Uterus (tissue), 4 donors: ENCODE measurements around the gene LIF. TPM values are rescaled to one million over a fixed set of nuclear protein-coding genes. Genes with fewer than 3 reads are reported as not detected.

Source experiments
- DNase-seq, 2 donors: peaks; one replicate each; pipeline ENCODE4 v3.0.0-alpha.2; 2019 to 2020
- H3K27ac ChIP-seq, 2 donors: fragments of 200-600 bp; sonication (generic); 1 replicate in 1 of 2; 2 replicates in 1 of 2; pipeline ENCODE4 v1.5.1; 2016 to 2018
- H3K27me3 ChIP-seq, 2 donors: fragments of 200-600 bp; sonication (generic); one replicate each; pipeline ENCODE4 v1.5.1; 2018 to 2019; ENCODE audit warnings: control low read depth in 1 of 2
- H3K36me3 ChIP-seq, 2 donors: fragments of 200-600 bp; sonication (generic); one replicate each; pipeline ENCODE4 v1.5.1; 2019; ENCODE audit warnings: control low read depth in 1 of 2
- H3K4me1 ChIP-seq, 2 donors: fragments of 200-600 bp; sonication (generic); one replicate each; pipeline ENCODE4 v1.5.1; 2018 to 2019; ENCODE audit warnings: control low read depth in 1 of 2
- H3K4me3 ChIP-seq, 2 donors: fragments of 200-600 bp; sonication (generic); 1 replicate in 1 of 2; 2 replicates in 1 of 2; pipeline ENCODE4 v1.5.1; 2018 to 2019; ENCODE audit warnings: mild to moderate bottlenecking in 1 of 2
- H3K9me3 ChIP-seq, 2 donors: fragments of 200-600 bp; sonication (generic); one replicate each; pipeline ENCODE4 v1.5.1; 2019; ENCODE audit warnings: control low read depth in 1 of 2
- CTCF ChIP-seq, 4 experiments: fragments of 200-600 bp in 2 of 4; fragments of 450-650 bp in 2 of 4; sonication (generic) in 2 of 4; IDR thresholded peaks; one replicate each; pipeline ENCODE4 v1.5.1; 2016 to 2019; ENCODE audit warnings: antibody characterized with exemption in 4 of 4, mild to moderate bottlenecking in 2 of 4, moderate library complexity in 1 of 4
- POLR2A ChIP-seq, 2 donors: fragments of 450-650 bp; IDR thresholded peaks; one replicate each; pipeline ENCODE4 v1.6.1; 2016; ENCODE audit warnings: antibody characterized with exemption in 2 of 2, mild to moderate bottlenecking in 1 of 2, moderate library complexity in 1 of 2
- intact Hi-C: fragments of 100-400 bp; cut with DNase I; formaldehyde crosslinking; loops from one replicate; pipeline ENCODE4 v1.15.1; 2023; ENCODE audit warnings: low total_unique reads
- total RNA-seq, 4 donors: library from RNA; depleted of rRNA in 3 of 4; stranded (reverse); fragments of >200 nt in 3 of 4; gene quantifications; one replicate each; pipeline versions ENCODE4 v1.1.0 to v1.2.4, GENCODE V29; 2014 to 2023
- donor health status: DM: yes; HTN: yes; CAD: no.

The LIF gene
- total RNA-seq, 4 donors from 2014 or later = under 0.01 to 3.0 (median 1.5) TPM; not detected in 1

GRCh38 chr22:30243661-30244060 is 2.9 kb downstream of the LIF start:
- intact Hi-C loops = no loop called here
- H3K36me3 ChIP-seq = no peaks in the 10 kb centered on the region
- TF ChIP-seq POLR2A (IDR thresholded peaks at IDR 0.05) (no peak), CTCF (IDR thresholded peaks at IDR 0.05) (no peak)
- H3K4me3 ChIP-seq = no peak overlapping the region
- no peak overlapping the region for H3K27ac ChIP-seq
- DNase-seq = no peak
- no peaks in the 10 kb centered on the region for H3K27me3 ChIP-seq
- H3K4me1 ChIP-seq = peaks cover 0 to 8% of the 10 kb centered on the region in 2 donors
- no peaks in the 10 kb centered on the region for H3K9me3 ChIP-seq

- Histone ChIP-seq H3K4me3 (no peak overlapping the region), H3K36me3 (no peaks in the 10 kb centered on the region), H3K27ac (no peak overlapping the region), H3K4me1 (peaks cover 0 to 8% of the 10 kb centered on the region in 2 donors), H3K9me3 (no peaks in the 10 kb centered on the region), H3K27me3 (no peaks in the 10 kb centered on the region)
- TF ChIP-seq POLR2A (IDR thresholded peaks at IDR 0.05) (no peak), CTCF (IDR thresholded peaks at IDR 0.05) (no peak)
- DNase-seq = no peak
- intact Hi-C loops = no loop called here
Measured at GRCh38 chr22:30241576-30242371, 4.8 kb downstream of the LIF start.

GRCh38 chr22:30240541-30241417 is 5.8 kb downstream of the LIF start:
- no peak for DNase-seq
- Histone ChIP-seq H3K27me3 (no peaks in the 10 kb centered on the region), H3K4me1 (peaks cover 0 to 2% of the 10 kb centered on the region in 2 donors), H3K4me3 (no peak overlapping the region), H3K27ac (no peak overlapping the region), H3K36me3 (no peaks in the 10 kb centered on the region), H3K9me3 (no peaks in the 10 kb centered on the region)
- intact Hi-C loops = no loop called here
- TF ChIP-seq CTCF (IDR thresholded peaks at IDR 0.05) (no peak), POLR2A (IDR thresholded peaks at IDR 0.05) (no peak)

GRCh38 chr22:30239488-30240405 is 6.8 kb downstream of the LIF start:
- no peak for DNase-seq
- Histone ChIP-seq H3K4me3 (no peak overlapping the region), H3K9me3 (no peaks in the 10 kb centered on the region), H3K27me3 (no peaks in the 10 kb centered on the region), H3K27ac (no peak overlapping the region), H3K4me1 (no peaks in the 10 kb centered on the region), H3K36me3 (no peaks in the 10 kb centered on the region)
- intact Hi-C loops = no loop called here
- TF ChIP-seq POLR2A (IDR thresholded peaks at IDR 0.05) (no peak), CTCF (IDR thresholded peaks at IDR 0.05) (no peak)
